SHP77 (cell line): ENCODE measurements around the gene ZNF594.
"Not testable (repeated sequence)": the region's sequence is repeated elsewhere in the genome, so short reads cannot be mapped to it uniquely, and the experiment has no call there.

Source experiments
- DNase-seq, 2 experiments: peaks; one replicate each; lab custom pipeline; 2025; lab: John Stamatoyannopoulos, UW

The ZNF594 gene

DNA sequence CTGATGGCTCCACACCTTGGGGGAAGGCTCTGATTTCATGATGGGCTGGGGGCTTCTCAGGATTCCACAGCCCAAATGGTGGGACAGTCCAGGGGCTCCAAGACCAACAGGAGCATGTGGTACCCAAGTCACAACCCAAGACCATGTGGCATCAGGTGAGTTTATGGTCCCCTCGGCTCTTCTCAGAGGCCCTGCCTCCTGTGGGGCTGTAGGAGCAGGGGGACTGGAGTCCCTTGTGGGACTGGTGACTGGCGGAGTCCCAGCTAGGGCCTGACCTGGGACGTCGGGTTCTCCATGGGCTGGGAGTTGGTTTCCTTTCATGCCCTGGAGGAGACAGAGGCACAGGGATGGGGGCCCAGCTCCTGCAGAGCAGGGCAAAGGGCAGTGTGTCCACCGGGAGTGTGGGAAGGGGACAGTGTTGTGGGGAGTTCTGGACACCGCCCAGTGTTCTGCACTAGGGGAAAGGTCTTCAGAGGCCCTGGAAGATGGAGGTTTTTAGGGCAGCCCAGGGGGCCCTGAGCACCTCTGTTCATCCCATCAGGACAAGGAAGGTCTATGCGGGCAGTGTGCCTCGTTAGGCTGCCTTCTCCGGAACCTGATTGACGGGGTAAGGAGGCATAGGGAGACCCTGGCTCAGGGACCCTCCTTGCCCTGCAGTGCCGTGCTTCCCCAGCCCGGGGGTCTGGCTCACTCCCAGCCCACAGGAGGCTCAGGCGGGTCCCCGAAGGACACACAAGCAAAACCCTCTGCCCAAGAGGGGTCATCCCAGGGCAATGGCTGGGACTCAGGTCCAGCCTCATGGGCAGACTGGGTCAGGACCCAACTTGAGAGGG is 54.9 kb downstream of the ZNF594 start:
- DNase-seq, result not testable (repeated sequence)

- DNase-seq, result no peak
Measured at GRCh38 chr17:5135726-5136579, 55.7 kb downstream of the ZNF594 start.

GRCh38 chr17:5135131-5135712 is 56.4 kb downstream of the ZNF594 start:
- DNase-seq, result not testable (repeated sequence)

- not testable (repeated sequence) for DNase-seq
Measured at GRCh38 chr17:5134571-5134970, 57.1 kb downstream of the ZNF594 start.

DNA sequence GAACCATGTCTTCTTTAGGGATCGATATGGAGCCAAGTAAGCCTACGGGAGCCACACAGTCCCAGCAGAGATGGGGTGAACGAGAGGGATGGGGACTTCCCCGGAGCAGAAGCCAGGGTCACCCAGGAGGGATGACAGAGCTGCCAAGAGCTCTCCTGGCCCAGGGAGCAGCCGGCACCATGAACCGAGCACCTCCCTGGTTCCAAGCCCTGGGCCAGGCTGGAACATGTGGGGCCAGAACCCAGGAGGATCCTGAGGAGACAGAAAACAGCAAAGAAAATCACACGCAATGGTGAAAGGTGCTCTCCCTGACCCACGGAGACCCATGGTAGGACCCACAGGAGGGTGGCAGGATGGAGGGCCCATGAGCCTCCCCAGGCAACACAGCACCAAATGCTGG is 57.7 kb downstream of the ZNF594 start:
- not testable (repeated sequence) for DNase-seq

DNA sequence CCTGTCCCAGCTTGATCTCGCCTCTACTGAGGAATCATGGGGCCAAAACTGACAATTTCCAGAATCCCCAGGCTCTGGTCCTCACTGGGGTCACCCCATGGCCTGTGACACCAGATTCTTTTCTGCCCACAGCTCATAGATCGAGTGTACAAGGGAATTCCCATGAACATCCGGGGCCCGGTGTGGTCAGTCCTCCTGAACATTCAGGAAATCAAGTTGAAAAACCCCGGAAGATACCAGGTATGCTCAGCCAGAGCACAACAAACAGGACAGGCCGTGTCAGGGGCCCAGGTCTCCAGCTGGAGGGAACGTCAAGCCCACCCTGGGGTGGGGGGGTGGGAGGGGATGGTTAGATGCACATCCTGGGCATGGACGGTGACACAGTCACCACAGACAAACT is 58.4 kb downstream of the ZNF594 start:
- no peak for DNase-seq

- not testable (repeated sequence) for DNase-seq
Measured at GRCh38 chr17:5132503-5133225, 59.0 kb downstream of the ZNF594 start.

GRCh38 chr17:5131799-5132502 is 59.7 kb downstream of the ZNF594 start:
- DNase-seq, result not testable (repeated sequence)

DNA sequence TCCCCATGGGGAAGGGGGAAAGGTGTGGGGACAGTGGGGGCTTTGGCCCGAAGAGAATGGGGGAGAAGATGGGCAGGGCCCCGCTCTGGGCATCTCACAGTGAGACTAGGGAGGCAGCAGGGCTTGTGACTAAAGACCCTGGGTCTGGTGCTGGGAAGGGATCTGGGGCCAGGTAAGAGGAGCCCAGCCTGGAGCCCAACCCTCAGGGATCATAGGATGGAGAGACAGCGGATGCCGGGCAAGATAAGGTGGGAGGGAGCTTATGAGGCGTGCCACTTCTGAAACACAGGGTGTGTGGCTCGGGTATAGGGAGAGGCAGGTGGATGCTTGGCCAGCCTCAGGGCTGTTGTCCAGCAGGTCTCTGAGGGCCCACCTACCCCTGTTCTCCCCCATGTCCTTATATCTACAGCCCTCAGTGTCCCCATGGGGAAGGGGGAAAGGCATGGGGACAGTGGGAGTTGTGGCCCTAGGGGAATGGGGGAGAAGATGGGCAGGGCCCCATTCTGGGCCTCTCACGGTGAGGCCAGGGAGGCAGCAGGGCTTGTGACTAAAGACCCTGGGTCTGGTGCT is 60.4 kb downstream of the ZNF594 start:
- DNase-seq, result no peak

DNA sequence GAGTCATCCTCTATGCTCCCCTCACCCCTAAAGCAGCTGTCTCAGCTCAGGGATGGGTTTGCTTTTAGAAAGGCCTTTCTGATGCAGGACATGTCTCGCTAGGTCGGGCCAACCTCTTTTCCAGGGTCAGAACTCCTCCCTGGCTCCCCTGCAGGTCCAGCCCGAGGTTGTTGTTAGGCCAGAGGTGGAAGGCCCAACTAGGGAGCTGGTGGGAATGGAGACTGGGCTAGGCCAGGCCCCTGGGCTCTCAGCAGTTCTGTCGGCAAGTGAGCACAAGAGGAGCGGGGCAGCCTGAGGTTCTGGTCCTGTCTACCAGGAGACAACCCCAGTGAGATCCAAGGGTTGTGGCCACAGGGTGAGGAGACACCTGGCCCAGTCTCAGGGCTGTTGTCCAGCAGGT is 61.0 kb downstream of the ZNF594 start:
- DNase-seq, result not testable (repeated sequence)

DNA sequence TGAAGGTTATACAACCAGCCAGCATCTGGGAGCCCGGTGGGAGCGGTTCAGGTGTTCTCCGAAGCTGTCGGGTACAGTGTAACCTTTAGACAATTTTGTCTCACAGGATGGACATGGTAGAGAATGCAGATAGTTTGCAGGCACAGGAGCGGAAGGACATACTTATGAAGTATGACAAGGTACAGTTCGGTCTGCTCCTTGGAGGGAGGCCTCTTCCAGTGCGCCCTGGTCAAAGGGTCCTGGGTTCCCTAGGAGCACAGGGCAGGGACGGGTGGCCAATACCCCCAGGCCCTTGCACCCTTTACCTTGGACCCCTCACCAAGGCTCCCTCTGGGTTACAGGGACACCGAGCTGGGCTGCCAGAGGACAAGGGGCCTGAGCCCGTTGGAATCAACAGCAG is 61.4 kb downstream of the ZNF594 start:
- DNase-seq, result not testable (repeated sequence)

- not testable (repeated sequence) for DNase-seq
Measured at GRCh38 chr17:5129770-5130169, 61.9 kb downstream of the ZNF594 start.
